Lung (tissue), 12 donors: Measurements from ENCODE around the gene KANSL1L. TPM values are rescaled to one million over a fixed set of nuclear protein-coding genes. Genes with fewer than 3 reads are reported as not detected.

ENCODE experiments used
- ATAC-seq: fragments of 200-7000 bp; cut with Tn5 transposase; one replicate; pipeline ENCODE4 v1.9.1; 2020; ENCODE audit warnings: moderate number of reproducible peaks; ENCODE audit not compliant: insufficient read depth, low FRiP score
- DNase-seq, 3 donors: peaks; one replicate each; pipeline ENCODE4 v3.0.0-alpha.2; 2013 to 2017
- H3K27ac ChIP-seq, 2 donors: one replicate each; pipeline ENCODE4 v1.5.1; 2013; ENCODE audit warnings: mild to moderate bottlenecking in 2 of 2, moderate library complexity in 2 of 2, control low read depth in 1 of 2, inconsistent platforms in 1 of 2, low read depth in 1 of 2, low read length in 1 of 2
- H3K27me3 ChIP-seq, 3 donors: one replicate each; pipeline ENCODE4 v1.5.1; 2013; ENCODE audit warnings: low read length in 2 of 3; ENCODE audit not compliant: control insufficient read depth in 3 of 3, insufficient read depth in 3 of 3
- H3K36me3 ChIP-seq, 4 donors: one replicate each; pipeline ENCODE4 v1.5.1; 2013; ENCODE audit warnings: low read length in 4 of 4, mild to moderate bottlenecking in 1 of 4, moderate library complexity in 1 of 4; ENCODE audit not compliant: control insufficient read depth in 4 of 4, insufficient read depth in 4 of 4
- H3K4me1 ChIP-seq, 5 donors: one replicate each; pipeline ENCODE4 v1.5.1; 2013; ENCODE audit warnings: low read length in 5 of 5, mild to moderate bottlenecking in 2 of 5, moderate library complexity in 1 of 5; ENCODE audit not compliant: control insufficient read depth in 5 of 5, insufficient read depth in 5 of 5
- H3K4me3 ChIP-seq: one replicate; pipeline ENCODE4 v1.5.1; 2013; ENCODE audit warnings: mild to moderate bottlenecking, control low read depth, moderate library complexity
- H3K9ac ChIP-seq, 2 donors: one replicate each; pipeline ENCODE4 v1.5.1; 2013; ENCODE audit warnings: low read length in 2 of 2, control low read depth in 1 of 2; ENCODE audit not compliant: insufficient read depth in 1 of 2
- H3K9me3 ChIP-seq, 4 donors: one replicate each; pipeline ENCODE4 v1.5.1; 2013; ENCODE audit warnings: low read length in 3 of 4, mild to moderate bottlenecking in 1 of 4, moderate library complexity in 1 of 4; ENCODE audit not compliant: control insufficient read depth in 4 of 4, insufficient read depth in 3 of 4
- WGBS, 2 donors: extraction: QIAGEN DNeasy Blood & Tissue Kit; methylation state at CpG; one replicate each; pipeline ENCODE4 v1.1.7; 2013; 5-methylcytosine and 5-hydroxymethylcytosine counted together
- polyA plus RNA-seq, 2 donors: library from polyadenylated mRNA; stranded (reverse); fragments of 200-250 nt; gene quantifications; one replicate each; pipeline ENCODE4 v1.2.1, GENCODE V29; 2013
- total RNA-seq, 2 donors: library from RNA; depleted of rRNA in 1 of 2; stranded (reverse); fragments of >200 nt in 1 of 2; gene quantifications; one replicate each; pipeline ENCODE4 v1.2.1, GENCODE V29; 2014 to 2021
- TF ChIP-seq, protein P1 (sequence below): IDR thresholded peaks from 2 replicates; pipeline ENCODE4 v1.5.1; 2012; ENCODE audit warnings: mild to moderate bottlenecking; ENCODE audit errors: control extremely low read depth, extremely low read depth
- donor health status: control.
- donor health status: control.
- donor health status: Bipolar disorder and iron deficiency.
- donor health status: healthy.
- donor health status: DM: yes; HTN: yes; CAD: no.

Gene KANSL1L
- total and polyA plus RNA-seq, 4 donors: 6.1 to 117 (median 17.0) TPM

DNA sequence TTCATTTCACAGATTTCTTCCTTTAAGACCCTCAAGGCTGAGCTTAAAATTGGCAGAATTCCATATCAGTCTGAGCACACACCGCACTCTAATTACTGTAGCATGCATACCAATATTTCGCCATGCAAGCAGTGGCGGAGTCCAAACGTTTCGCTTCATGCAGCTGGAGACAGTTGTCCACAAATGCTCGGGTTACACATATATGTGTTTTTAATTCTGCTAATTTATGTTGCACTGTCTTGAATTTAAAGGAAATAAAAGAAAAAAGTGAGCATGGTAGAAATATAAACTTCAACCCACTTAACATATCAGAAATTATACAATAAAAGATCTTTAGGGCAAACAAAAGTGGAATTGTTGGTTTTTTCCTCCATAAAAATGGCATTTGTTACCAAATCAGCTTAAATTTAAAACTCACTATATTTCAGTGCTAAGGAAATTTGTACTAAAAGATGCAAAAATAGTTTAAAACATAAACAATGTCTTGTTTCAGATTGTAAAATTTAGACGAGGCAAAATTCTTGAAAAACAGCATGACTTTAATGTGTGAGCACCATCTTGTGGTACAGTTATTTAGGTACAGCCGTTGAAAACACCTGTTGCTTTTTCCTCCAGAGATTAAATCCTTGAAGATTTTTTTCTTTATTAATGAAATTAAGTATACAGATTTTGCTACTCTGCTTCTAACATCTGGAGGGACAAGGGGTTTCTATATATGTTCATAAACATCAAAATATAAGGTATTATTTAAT is 24.1 kb upstream of the KANSL1L start:
- Histone ChIP-seq H3K9ac (peak overlapping the region in 1 of 2 donors; percentile 60), H3K27me3 (no peaks in the 10 kb centered on the region), H3K27ac (no peak overlapping the region), H3K4me3 (no peak overlapping the region), H3K4me1 (peaks cover 0 to 8% (median 0%) of the 10 kb centered on the region in 5 donors), H3K9me3 (no peaks in the 10 kb centered on the region), H3K36me3 (no peaks in the 10 kb centered on the region)
- TF ChIP-seq, protein P1, sequence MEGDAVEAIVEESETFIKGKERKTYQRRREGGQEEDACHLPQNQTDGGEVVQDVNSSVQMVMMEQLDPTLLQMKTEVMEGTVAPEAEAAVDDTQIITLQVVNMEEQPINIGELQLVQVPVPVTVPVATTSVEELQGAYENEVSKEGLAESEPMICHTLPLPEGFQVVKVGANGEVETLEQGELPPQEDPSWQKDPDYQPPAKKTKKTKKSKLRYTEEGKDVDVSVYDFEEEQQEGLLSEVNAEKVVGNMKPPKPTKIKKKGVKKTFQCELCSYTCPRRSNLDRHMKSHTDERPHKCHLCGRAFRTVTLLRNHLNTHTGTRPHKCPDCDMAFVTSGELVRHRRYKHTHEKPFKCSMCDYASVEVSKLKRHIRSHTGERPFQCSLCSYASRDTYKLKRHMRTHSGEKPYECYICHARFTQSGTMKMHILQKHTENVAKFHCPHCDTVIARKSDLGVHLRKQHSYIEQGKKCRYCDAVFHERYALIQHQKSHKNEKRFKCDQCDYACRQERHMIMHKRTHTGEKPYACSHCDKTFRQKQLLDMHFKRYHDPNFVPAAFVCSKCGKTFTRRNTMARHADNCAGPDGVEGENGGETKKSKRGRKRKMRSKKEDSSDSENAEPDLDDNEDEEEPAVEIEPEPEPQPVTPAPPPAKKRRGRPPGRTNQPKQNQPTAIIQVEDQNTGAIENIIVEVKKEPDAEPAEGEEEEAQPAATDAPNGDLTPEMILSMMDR: peak; percentile 61
- DNase-seq: peak; percentile 44 to 84 (median 70)
- ATAC-seq: no peak
- 25 to 35% methylated on average over 8 of the region's 8 CpGs for WGBS, 2 donors

DNA sequence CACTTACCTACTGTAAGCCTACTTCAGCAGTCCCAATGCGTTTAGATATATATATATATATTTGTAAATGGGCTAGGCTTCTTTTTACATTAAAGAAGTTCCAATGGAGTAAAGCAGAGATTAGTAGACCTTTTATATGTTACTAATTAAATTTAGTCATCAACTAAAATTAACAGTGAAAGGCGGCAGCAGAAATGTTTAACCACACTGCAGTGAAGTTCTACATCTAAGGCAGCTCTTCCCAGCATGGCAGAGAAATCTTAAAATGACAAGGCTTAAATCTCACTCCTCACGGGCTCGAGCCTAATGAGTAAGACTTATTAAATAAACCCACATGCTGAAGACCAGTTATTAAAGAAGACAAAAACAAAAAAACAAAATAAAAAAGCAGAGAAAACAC is 19.1 kb upstream of the KANSL1L start:
- Histone ChIP-seq H3K9ac (no peak overlapping the region), H3K4me1 (peaks cover 0 to 7% (median 0%) of the 10 kb centered on the region in 5 donors), H3K27ac (no peak overlapping the region), H3K27me3 (no peaks in the 10 kb centered on the region), H3K36me3 (no peaks in the 10 kb centered on the region), H3K4me3 (no peak overlapping the region), H3K9me3 (peaks cover 0 to 2% (median 0%) of the 10 kb centered on the region in 4 donors)
- WGBS, 2 donors: 78 to 86% methylated on average over 4 of the region's 4 CpGs
- TF ChIP-seq, protein P1: no peak
- ATAC-seq: no peak
- DNase-seq: no peak

DNA sequence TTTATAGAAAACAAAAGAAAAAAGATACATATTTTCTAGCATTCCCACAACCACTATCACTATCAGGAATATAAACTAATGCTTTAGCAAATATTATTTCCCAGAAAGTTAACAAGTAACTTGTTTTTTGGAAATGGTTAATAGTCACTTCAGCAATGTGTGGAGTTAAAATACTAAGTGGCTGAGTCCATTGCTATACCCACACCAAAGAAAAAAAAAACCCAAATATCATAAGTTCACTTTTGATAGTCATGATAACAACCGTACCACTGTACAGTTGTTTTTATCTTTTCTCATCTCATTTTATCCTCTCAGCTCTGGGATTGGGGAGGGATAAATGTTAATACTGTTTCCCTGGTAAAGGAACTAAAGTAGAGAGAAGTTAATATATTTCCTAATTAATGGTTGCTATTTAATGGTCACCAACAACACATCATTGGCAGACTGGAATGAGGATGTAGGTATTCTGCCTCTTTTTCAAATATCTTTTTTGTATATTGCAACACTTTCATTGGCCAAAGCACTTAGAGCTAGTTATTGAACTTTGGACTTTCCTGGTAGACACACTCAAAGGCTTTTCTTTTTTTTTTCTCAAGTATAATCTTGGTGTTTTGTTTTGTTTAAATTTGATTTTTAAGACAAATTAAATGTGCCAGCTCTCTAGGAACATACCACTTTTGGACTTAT is 18.4 kb upstream of the KANSL1L start:
- Histone ChIP-seq H3K4me1 (no peaks in the 10 kb centered on the region), H3K9me3 (peaks cover 0 to 2% (median 0%) of the 10 kb centered on the region in 4 donors), H3K36me3 (no peaks in the 10 kb centered on the region), H3K9ac (no peak overlapping the region), H3K27ac (no peak overlapping the region), H3K4me3 (no peak overlapping the region), H3K27me3 (no peaks in the 10 kb centered on the region)
- 41 to 73% methylated on average over 1 of the region's 1 CpG for WGBS, 2 donors
- DNase-seq (peak in 1 of 3 donors; percentile 37), ATAC-seq (no peak)
- TF ChIP-seq, protein P1: no peak
